Psoas muscle (tissue), 8 donors: ENCODE results near the gene IGF1R. TPM values are rescaled to one million over a fixed set of nuclear protein-coding genes. Genes with fewer than 3 reads are reported as not detected.

ENCODE experiments used
- ATAC-seq, 4 donors: fragments of 200-7000 bp; cut with Tn5 transposase; one replicate each; pipeline ENCODE4 v1.9.1; 2020; ENCODE audit warnings: moderate library complexity in 3 of 4, mild to moderate bottlenecking in 2 of 4
- DNase-seq, 2 donors: peaks; one replicate each; pipeline ENCODE4 v3.0.0-alpha.2; 2020
- H3K27ac ChIP-seq: fragments of 200-600 bp; one replicate; pipeline ENCODE4 v1.8.0; 2022
- H3K27me3 ChIP-seq, 3 donors: fragments of 200-600 bp in 1 of 3; one replicate each; pipeline versions ENCODE4 v1.6.1 to v1.8.0; 2013 to 2022; ENCODE audit warnings: low read length in 2 of 3, mild to moderate bottlenecking in 2 of 3, moderate library complexity in 1 of 3; ENCODE audit not compliant: insufficient read depth in 3 of 3
- H3K36me3 ChIP-seq, 2 donors: fragments of 200-600 bp in 1 of 2; one replicate each; pipeline versions ENCODE4 v1.6.1 to v1.8.0; 2013 to 2022; ENCODE audit warnings: low read depth in 1 of 2, mild to moderate bottlenecking in 1 of 2, moderate library complexity in 1 of 2; ENCODE audit not compliant: insufficient read depth in 1 of 2
- H3K4me1 ChIP-seq: fragments of 200-600 bp; one replicate; pipeline ENCODE4 v1.8.0; 2022
- H3K4me3 ChIP-seq: fragments of 200-600 bp; one replicate; pipeline ENCODE4 v1.8.0; 2022; ENCODE audit warnings: mild to moderate bottlenecking
- H3K9me3 ChIP-seq: fragments of 200-600 bp; one replicate; pipeline ENCODE4 v1.8.0; 2022
- CTCF ChIP-seq: fragments of 200-600 bp; IDR thresholded peaks from one replicate; pipeline ENCODE4 v1.8.0; 2022; ENCODE audit warnings: antibody characterized with exemption
- WGBS, 3 donors: extraction: QIAGEN DNeasy Blood & Tissue Kit; methylation state at CpG; one replicate each; pipeline versions ENCODE4 v1.1.6 to v1.1.7; 2013; 5-methylcytosine and 5-hydroxymethylcytosine counted together
- intact Hi-C, 2 donors: fragments of 100-400 bp; cut with DNase I; formaldehyde crosslinking; loops; one replicate each; pipeline versions ENCODE4 v1.11.0 to v1.14.2; 2022
- polyA plus RNA-seq, 3 donors: library from polyadenylated mRNA; stranded (reverse); fragments of 200-250 nt; gene quantifications; one replicate each; pipeline ENCODE4 v1.2.3, GENCODE V29; 2013
- total RNA-seq, 4 donors: library from RNA; stranded (reverse); fragmentation: NEBNext Ultra II Directional in 2 of 4; extraction: Animal tissue kit (Norgen Biotek cat#: 25700) in 2 of 4; gene quantifications; one replicate each; pipeline versions ENCODE4 v1.2.1 to v1.2.4, GENCODE V29; 2021 to 2023
- donor health status: healthy with polysubstance abuse.
- donor health status: DM: no; HTN: no; CAD: no; lungs with moderate emphysema.
- donor health status: Bipolar disorder and iron deficiency.
- donor health status: healthy.
- donor health status: DM: yes; HTN: yes; CAD: no.
- donor health status: DM: no; HTN: no; CAD: no.
- donor health status: DM: no; HTN: no; CAD: no.
- donor health status: DM: yes; HTN: yes; CAD: no.

IGF1R gene
- total and polyA plus RNA-seq, 7 donors, result 2.1 to 20.4 (median 12.0) TPM

DNA sequence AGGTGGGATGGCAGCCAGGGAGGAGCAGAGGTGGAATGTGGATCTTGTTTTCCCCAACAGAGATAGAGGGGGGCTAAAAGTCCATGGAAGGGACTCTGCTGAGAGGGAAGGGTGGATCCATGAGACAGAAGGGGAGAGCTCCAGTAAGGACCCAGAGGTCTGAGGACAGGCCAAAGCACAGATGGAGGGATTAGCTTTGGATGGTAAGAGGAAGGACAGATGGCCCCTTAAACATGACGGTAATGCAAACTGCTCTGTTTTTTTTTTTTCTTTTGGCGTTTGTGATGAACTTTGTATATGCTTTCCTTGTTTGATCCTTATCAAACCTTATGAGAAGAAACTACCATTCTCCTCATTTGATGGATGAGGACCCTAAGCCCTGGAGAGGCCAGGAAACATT is 96.2 kb downstream of the IGF1R start:
- no peak overlapping the region for H3K4me3 ChIP-seq
- no peaks in the 10 kb centered on the region for H3K27me3 ChIP-seq
- no peaks in the 10 kb centered on the region for H3K36me3 ChIP-seq
- ATAC-seq (no peak), DNase-seq (no peak)
- no peak overlapping the region for H3K27ac ChIP-seq
- peaks cover 26% of the 10 kb centered on the region for H3K4me1 ChIP-seq
- WGBS, 3 donors, result 47 to 65% (median 50%) methylated on average over 2 of the region's 2 CpGs
- H3K9me3 ChIP-seq, result no peaks in the 10 kb centered on the region
- intact Hi-C loops, result no loop called here
- TF ChIP-seq CTCF, result no peak

DNA sequence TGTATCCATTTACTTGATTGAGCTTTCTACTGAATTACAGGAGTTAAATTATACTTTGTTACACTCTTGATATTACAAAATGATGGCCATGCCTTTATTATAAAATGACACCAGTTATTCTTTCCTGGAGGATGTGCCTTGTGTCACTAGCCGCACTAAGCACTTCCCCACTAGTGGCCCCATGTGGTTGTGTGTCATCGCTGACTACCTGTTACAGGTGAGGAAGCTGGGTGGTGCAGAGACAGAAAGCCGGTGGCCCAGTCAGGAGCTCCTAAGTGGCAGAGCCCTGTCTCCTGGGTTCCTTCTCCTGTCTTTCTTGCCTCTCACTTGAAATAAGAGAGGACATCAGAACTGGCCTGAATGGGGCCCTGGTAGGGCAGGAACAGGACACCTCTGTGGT is 96.8 kb downstream of the IGF1R start:
- TF ChIP-seq CTCF, result no peak
- no peaks in the 10 kb centered on the region for H3K36me3 ChIP-seq
- ATAC-seq (no peak), DNase-seq (no peak)
- WGBS, 3 donors, result 73 to 100% (median 95%) methylated on average over 3 of the region's 3 CpGs
- peaks cover 23% of the 10 kb centered on the region for H3K4me1 ChIP-seq
- H3K27me3 ChIP-seq, result no peaks in the 10 kb centered on the region
- no peak overlapping the region for H3K27ac ChIP-seq
- no peak overlapping the region for H3K4me3 ChIP-seq
- intact Hi-C loops, result no loop called here
- no peaks in the 10 kb centered on the region for H3K9me3 ChIP-seq

DNA sequence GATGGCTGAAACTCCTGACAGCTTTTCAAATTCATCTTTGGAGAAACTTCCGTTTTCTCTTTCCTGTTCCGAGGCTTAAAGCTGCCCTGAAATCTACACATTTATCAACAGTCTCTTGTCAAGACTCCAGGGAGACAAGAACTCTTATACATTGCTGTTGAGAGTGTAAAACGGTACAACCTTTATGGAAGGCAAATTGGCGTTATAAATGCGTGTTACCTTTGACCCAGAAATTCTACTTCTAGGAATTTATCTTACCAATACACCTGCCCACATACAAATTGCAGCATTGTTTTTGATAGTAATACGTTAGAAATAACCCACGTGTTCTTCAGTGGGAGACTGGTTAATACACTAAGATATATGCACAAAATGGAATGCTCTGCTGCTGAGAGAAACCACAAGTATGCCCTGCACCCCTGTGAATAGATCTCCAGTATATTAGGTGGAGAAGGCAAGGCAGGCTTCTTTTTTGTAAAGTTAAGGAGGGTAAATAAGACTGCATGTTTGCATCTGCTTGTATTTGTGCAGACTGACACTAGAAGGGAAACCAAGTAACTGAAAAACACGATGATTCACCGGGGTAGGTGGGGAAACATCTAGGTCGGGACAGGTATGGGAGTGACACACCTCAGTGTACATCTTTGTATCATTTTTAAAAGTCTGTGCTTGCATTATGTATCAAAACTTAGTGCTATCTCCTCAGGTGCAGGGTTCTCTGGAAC is 97.5 kb downstream of the IGF1R start:
- TF ChIP-seq CTCF, result no peak
- ATAC-seq, result no peak

GRCh38 chr15:98746375-98747155 is 98.2 kb downstream of the IGF1R start:
- WGBS, 3 donors, result 82 to 89% (median 82%) methylated on average over 8 of the region's 8 CpGs
- no peaks in the 10 kb centered on the region for H3K9me3 ChIP-seq
- DNase-seq (no peak), ATAC-seq (no peak)
- no peaks in the 10 kb centered on the region for H3K36me3 ChIP-seq
- H3K27me3 ChIP-seq, result no peaks in the 10 kb centered on the region
- intact Hi-C loops, result no loop called here
- H3K27ac ChIP-seq, result no peak overlapping the region
- peaks cover 15% of the 10 kb centered on the region for H3K4me1 ChIP-seq
- H3K4me3 ChIP-seq, result no peak overlapping the region
- no peak for TF ChIP-seq CTCF

More for the DNA sequence above, 97.5 kb downstream of the IGF1R start:
- Histone ChIP-seq H3K27ac (no peak overlapping the region), H3K4me3 (no peak overlapping the region), H3K9me3 (no peaks in the 10 kb centered on the region), H3K36me3 (no peaks in the 10 kb centered on the region), H3K27me3 (no peaks in the 10 kb centered on the region), H3K4me1 (peaks cover 19% of the 10 kb centered on the region)
- intact Hi-C loops, result no loop called here
- WGBS, 3 donors, result 82 to 86% (median 84%) methylated on average over 10 of the region's 10 CpGs
- no peak for DNase-seq
